Endothelial cell (in vitro differentiated cells): ENCODE data around the gene TTC23L. TPM values are rescaled to one million over a fixed set of nuclear protein-coding genes. Genes with fewer than 3 reads are reported as not detected.
"Not testable (repeated sequence)": the region's sequence is repeated elsewhere in the genome, so short reads cannot be mapped to it uniquely, and the experiment has no call there.

ENCODE experiments used
- DNase-seq: peaks from one replicate; pipeline ENCODE4 v3.0.0; 2021; ENCODE audit warnings: low spot score
- H3K27ac Mint-ChIP-seq: one replicate; pipeline ENCODE4 v1.8.0; 2021; ENCODE audit warnings: mixed read lengths, inconsistent platforms; ENCODE audit not compliant: unreplicated experiment
- H3K27me3 Mint-ChIP-seq: one replicate; pipeline ENCODE4 v1.8.0; 2021; ENCODE audit warnings: mild to moderate bottlenecking, moderate library complexity, mixed read lengths, inconsistent platforms; ENCODE audit not compliant: unreplicated experiment
- H3K36me3 Mint-ChIP-seq: one replicate; pipeline ENCODE4 v1.8.0; 2021; ENCODE audit warnings: mild to moderate bottlenecking, low read depth, mixed read lengths, inconsistent platforms; ENCODE audit not compliant: unreplicated experiment
- H3K4me1 Mint-ChIP-seq: one replicate; pipeline ENCODE4 v1.8.0; 2021; ENCODE audit warnings: mild to moderate bottlenecking, mixed read lengths, inconsistent platforms; ENCODE audit not compliant: unreplicated experiment
- H3K4me3 Mint-ChIP-seq: one replicate; pipeline ENCODE4 v1.8.0; 2021; ENCODE audit warnings: mild to moderate bottlenecking, mixed read lengths, inconsistent platforms; ENCODE audit not compliant: unreplicated experiment
- H3K9me3 Mint-ChIP-seq: one replicate; pipeline ENCODE4 v1.8.0; 2021; ENCODE audit warnings: mixed read lengths, inconsistent platforms; ENCODE audit not compliant: unreplicated experiment
- CTCF ChIP-seq: fragments of 200-600 bp; sonication (generic); IDR thresholded peaks from one replicate; pipeline ENCODE4 v1.5.0; 2021; ENCODE audit warnings: antibody characterized with exemption; ENCODE audit not compliant: unreplicated experiment
- total RNA-seq: library from RNA; stranded (reverse); fragmentation: NEBNext Ultra II Directional; extraction: Animal tissue kit (Norgen Biotek cat#: 25700); gene quantifications from one replicate; pipeline ENCODE4 v1.2.1, GENCODE V29; 2021; ENCODE audit not compliant: unreplicated experiment

The TTC23L gene
- total RNA-seq, 1 donor from 2014 or later: 0.26 TPM

GRCh38 chr5:34918025-34918424 is 79.1 kb downstream of the TTC23L start:
- DNase-seq: no peak
- Mint-ChIP-seq H3K27ac (no peak overlapping the region), H3K9me3 (no peaks in the 10 kb centered on the region), H3K27me3 (peaks cover 6% of the 10 kb centered on the region), H3K4me3 (no peak overlapping the region), H3K4me1 (peaks cover 16% of the 10 kb centered on the region), H3K36me3 (peaks cover 9% of the 10 kb centered on the region)
- no peak for TF ChIP-seq CTCF

GRCh38 chr5:34919077-34919476 is 80.1 kb downstream of the TTC23L start:
- H3K4me1 Mint-ChIP-seq: peaks cover 16% of the 10 kb centered on the region
- H3K27ac Mint-ChIP-seq: no peak overlapping the region
- no peak overlapping the region for H3K4me3 Mint-ChIP-seq
- H3K36me3 Mint-ChIP-seq: peaks cover 9% of the 10 kb centered on the region
- H3K9me3 Mint-ChIP-seq: no peaks in the 10 kb centered on the region
- no peak for TF ChIP-seq CTCF
- no peak for DNase-seq
- peaks cover 6% of the 10 kb centered on the region for H3K27me3 Mint-ChIP-seq

- H3K36me3 Mint-ChIP-seq, H3K4me1 Mint-ChIP-seq, H3K9me3 Mint-ChIP-seq, H3K27me3 Mint-ChIP-seq, H3K4me3 Mint-ChIP-seq, DNase-seq, H3K27ac Mint-ChIP-seq: not testable (repeated sequence)
Measured at GRCh38 chr5:34923256-34923655, 84.3 kb downstream of the TTC23L start.

- no peak for TF ChIP-seq CTCF
- H3K9me3 Mint-ChIP-seq: no peaks in the 10 kb centered on the region
- no peaks in the 10 kb centered on the region for H3K4me1 Mint-ChIP-seq
- H3K27me3 Mint-ChIP-seq: no peaks in the 10 kb centered on the region
- DNase-seq: no peak
- peaks cover 6% of the 10 kb centered on the region for H3K36me3 Mint-ChIP-seq
- no peak overlapping the region for H3K4me3 Mint-ChIP-seq
- no peak overlapping the region for H3K27ac Mint-ChIP-seq
Measured at GRCh38 chr5:34923694-34924461, 84.9 kb downstream of the TTC23L start.

- H3K9me3 Mint-ChIP-seq: no peaks in the 10 kb centered on the region
- peaks cover 6% of the 10 kb centered on the region for H3K36me3 Mint-ChIP-seq
- H3K4me1 Mint-ChIP-seq: no peaks in the 10 kb centered on the region
- DNase-seq: no peak
- no peaks in the 10 kb centered on the region for H3K27me3 Mint-ChIP-seq
- no peak overlapping the region for H3K27ac Mint-ChIP-seq
- TF ChIP-seq CTCF: no peak
- no peak overlapping the region for H3K4me3 Mint-ChIP-seq
Measured at GRCh38 chr5:34924462-34924765, 85.5 kb downstream of the TTC23L start.
